Activated CD8-positive, alpha-beta T cell treated with anti-CD3 and anti-CD28 coated beads for 36 hours (primary cell): ENCODE results near the gene PTGR2. TPM values are rescaled to one million over a fixed set of nuclear protein-coding genes. Genes with fewer than 3 reads are reported as not detected.
"Not testable (repeated sequence)": the region's sequence is repeated elsewhere in the genome, so short reads cannot be mapped to it uniquely, and the experiment has no call there.

Experiments
- ATAC-seq: fragments of 200-7000 bp; cut with Tn5 transposase; one replicate; pipeline ENCODE4 v1.10.0; 2021; ENCODE audit warnings: mild to moderate bottlenecking, moderate library complexity
- CTCF ChIA-PET: fragments of 350-600 bp; sonication (Branson Sonifier 250); formaldehyde crosslinking; loops from one replicate; lab custom pipeline; 2021; ENCODE audit warnings: antibody characterized with exemption; lab: Charles Lee
- POLR2A ChIA-PET: fragments of 350-600 bp; sonication (Branson Sonifier 250); formaldehyde crosslinking; loops from one replicate; lab custom pipeline; 2021; ENCODE audit warnings: antibody characterized with exemption; lab: Charles Lee
- DNase-seq: peaks from one replicate; pipeline ENCODE4 v3.0.0-alpha.2; 2020
- H3K27ac Mint-ChIP-seq: one replicate; pipeline ENCODE4 v1.8.0; 2021; ENCODE audit warnings: mild to moderate bottlenecking, mixed read lengths
- H3K27me3 Mint-ChIP-seq: one replicate; pipeline ENCODE4 v1.8.0; 2021; ENCODE audit warnings: mixed read lengths
- H3K36me3 Mint-ChIP-seq: one replicate; pipeline ENCODE4 v1.8.0; 2021; ENCODE audit warnings: low read depth, mixed read lengths
- H3K4me1 Mint-ChIP-seq: one replicate; pipeline ENCODE4 v1.8.0; 2021; ENCODE audit warnings: low read depth, mixed read lengths
- H3K4me3 Mint-ChIP-seq: one replicate; pipeline ENCODE4 v1.8.0; 2021; ENCODE audit warnings: mild to moderate bottlenecking, moderate library complexity, mixed read lengths
- H3K9me3 Mint-ChIP-seq: one replicate; pipeline ENCODE4 v1.8.0; 2021; ENCODE audit warnings: mixed read lengths
- intact Hi-C: fragments of 100-400 bp; cut with micrococcal nuclease; formaldehyde crosslinking; loops from one replicate; pipeline ENCODE4 v1.10.0; 2022
- total RNA-seq, 2 experiments: library from RNA; stranded (reverse); gene quantifications; one replicate each; pipeline ENCODE4 v1.2.3, GENCODE V29; 2021
- TF ChIP-seq, protein P1 (sequence below): fragments of 200-600 bp; IDR thresholded peaks from one replicate; pipeline ENCODE4 v1.8.0; 2022; ENCODE audit warnings: antibody characterized with exemption, mild to moderate bottlenecking

The PTGR2 gene
- total RNA-seq, 2 experiments from 2014 or later: 10.6 to 11.0 TPM

DNA sequence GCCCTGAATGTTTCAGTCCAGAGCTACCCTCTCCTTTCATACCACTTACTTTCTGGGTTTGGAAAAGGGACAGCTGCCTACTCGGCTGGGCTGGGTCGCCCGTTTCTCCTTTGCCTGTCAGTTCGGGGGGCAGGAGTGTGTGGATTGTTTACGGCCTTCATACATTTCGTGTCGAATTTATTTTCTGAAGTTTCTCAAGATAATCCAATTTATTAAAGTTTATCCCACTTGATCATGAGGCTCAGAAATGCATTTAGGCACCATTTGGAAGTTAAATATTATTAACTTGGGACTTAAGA lies 35.6 kb downstream of the PTGR2 start:
- peaks cover 30% of the 10 kb centered on the region for H3K36me3 Mint-ChIP-seq

DNA sequence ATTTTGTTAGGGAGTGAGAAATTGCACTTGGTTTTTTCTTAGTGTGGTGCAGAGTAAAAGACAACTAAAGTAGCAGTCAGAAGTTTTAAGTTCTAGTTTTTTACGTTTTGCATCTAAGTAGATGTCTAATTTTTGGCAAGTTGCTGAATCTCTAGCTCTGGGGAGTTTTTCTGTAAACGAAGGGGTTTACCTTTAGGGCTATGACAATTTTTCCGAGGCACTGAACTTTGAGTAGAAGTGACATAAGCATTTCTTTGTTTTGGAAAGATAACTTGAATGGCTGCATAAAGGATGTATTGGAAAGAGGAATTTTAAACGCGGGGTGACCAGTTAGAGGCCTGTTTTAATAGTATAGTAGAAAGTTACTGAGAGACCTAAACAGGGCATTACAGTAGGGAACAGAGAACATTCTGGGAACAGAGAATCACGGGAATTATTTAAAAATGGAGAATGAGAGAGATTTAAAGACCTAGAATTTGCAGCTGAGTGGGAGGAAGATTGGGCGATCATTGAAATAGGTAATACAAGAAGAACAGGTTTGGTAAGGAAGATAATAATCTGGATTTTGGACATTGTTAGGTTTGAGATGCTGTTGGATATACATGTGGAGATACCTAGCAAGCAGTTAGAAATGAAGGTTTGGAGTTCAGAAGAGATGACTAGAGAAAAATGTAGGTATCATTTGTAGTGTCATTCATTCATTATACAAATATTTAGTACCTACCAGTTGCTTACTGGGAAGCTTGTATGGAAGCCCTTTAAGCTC lies 36.2 kb downstream of the PTGR2 start:
- Mint-ChIP-seq H3K27ac (peak overlapping the region; percentile 99), H3K9me3 (no peaks in the 10 kb centered on the region), H3K27me3 (no peaks in the 10 kb centered on the region), H3K4me1 (peaks cover 47% of the 10 kb centered on the region), H3K36me3 (peaks cover 30% of the 10 kb centered on the region), H3K4me3 (peak overlapping the region; percentile 95)
- no peak for DNase-seq
- TF ChIP-seq, protein P1, sequence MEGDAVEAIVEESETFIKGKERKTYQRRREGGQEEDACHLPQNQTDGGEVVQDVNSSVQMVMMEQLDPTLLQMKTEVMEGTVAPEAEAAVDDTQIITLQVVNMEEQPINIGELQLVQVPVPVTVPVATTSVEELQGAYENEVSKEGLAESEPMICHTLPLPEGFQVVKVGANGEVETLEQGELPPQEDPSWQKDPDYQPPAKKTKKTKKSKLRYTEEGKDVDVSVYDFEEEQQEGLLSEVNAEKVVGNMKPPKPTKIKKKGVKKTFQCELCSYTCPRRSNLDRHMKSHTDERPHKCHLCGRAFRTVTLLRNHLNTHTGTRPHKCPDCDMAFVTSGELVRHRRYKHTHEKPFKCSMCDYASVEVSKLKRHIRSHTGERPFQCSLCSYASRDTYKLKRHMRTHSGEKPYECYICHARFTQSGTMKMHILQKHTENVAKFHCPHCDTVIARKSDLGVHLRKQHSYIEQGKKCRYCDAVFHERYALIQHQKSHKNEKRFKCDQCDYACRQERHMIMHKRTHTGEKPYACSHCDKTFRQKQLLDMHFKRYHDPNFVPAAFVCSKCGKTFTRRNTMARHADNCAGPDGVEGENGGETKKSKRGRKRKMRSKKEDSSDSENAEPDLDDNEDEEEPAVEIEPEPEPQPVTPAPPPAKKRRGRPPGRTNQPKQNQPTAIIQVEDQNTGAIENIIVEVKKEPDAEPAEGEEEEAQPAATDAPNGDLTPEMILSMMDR: no peak
- ATAC-seq: no peak
- intact Hi-C loops: no loop called here
- POLR2A ChIA-PET: interaction anchor here (1.0 to 2.6 kb wide), 2 partner anchors 36 to 64 kb away, joined by 3 to 19 read pairs; partner anchors contain the start of gene PTGR2
- CTCF ChIA-PET: interaction anchor here (1.2 to 2.0 kb wide), 3 partner anchors 11 to 160 kb away, joined by 3 to 5 read pairs (median 5); no protein-coding TSS in a partner anchor

More for the DNA sequence above, 35.6 kb downstream of the PTGR2 start:
- ChIA-PET CTCF (interaction anchor here (1.0 to 1.6 kb wide), 4 partner anchors 9 to 159 kb away, joined by 3 to 5 read pairs (median 4); no protein-coding TSS in a partner anchor), POLR2A (interaction anchor here (0.9 to 2.6 kb wide), 6 partner anchors 35 to 274 kb away, joined by 3 to 19 read pairs (median 3); partner anchors contain the start of genes ACOT6 and PTGR2)
- no peak for ATAC-seq
- peaks cover 47% of the 10 kb centered on the region for H3K4me1 Mint-ChIP-seq
- H3K4me3 Mint-ChIP-seq: peak overlapping the region; percentile 95
- intact Hi-C loops: no loop called here
- DNase-seq: no peak
- TF ChIP-seq, protein P1: no peak
- no peaks in the 10 kb centered on the region for H3K27me3 Mint-ChIP-seq
- H3K27ac Mint-ChIP-seq: peak overlapping the region; percentile 99
- H3K9me3 Mint-ChIP-seq: no peaks in the 10 kb centered on the region

DNA sequence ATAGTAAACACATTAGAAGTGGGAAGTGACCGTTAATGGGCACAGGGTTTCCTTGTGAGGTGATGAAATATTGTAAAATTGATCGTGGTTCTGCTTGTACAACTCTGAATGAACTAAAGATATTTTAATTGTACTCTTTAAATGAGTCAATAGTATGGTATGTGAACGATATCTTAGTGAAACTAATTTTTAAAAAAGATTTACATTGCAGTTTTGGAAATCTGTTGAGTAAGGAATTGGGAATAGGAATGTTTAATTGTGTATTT lies 36.8 kb downstream of the PTGR2 start:
- Mint-ChIP-seq H3K9me3 (no peaks in the 10 kb centered on the region), H3K27me3 (no peaks in the 10 kb centered on the region), H3K27ac (peak overlapping the region; percentile 99), H3K36me3 (peaks cover 30% of the 10 kb centered on the region), H3K4me3 (peak overlapping the region; percentile 95), H3K4me1 (peaks cover 47% of the 10 kb centered on the region)
- TF ChIP-seq, protein P1: no peak
- CTCF ChIA-PET: interaction anchor here (1.2 to 2.0 kb wide), 3 partner anchors 11 to 160 kb away, joined by 3 to 5 read pairs (median 5); no protein-coding TSS in a partner anchor
- DNase-seq: no peak
- ATAC-seq: no peak
- intact Hi-C loops: no loop called here
- POLR2A ChIA-PET: interaction anchor here (0.6 to 2.6 kb wide), 2 partner anchors 36 to 1369 kb away, joined by 3 to 19 read pairs; partner anchors contain the start of gene PTGR2

DNA sequence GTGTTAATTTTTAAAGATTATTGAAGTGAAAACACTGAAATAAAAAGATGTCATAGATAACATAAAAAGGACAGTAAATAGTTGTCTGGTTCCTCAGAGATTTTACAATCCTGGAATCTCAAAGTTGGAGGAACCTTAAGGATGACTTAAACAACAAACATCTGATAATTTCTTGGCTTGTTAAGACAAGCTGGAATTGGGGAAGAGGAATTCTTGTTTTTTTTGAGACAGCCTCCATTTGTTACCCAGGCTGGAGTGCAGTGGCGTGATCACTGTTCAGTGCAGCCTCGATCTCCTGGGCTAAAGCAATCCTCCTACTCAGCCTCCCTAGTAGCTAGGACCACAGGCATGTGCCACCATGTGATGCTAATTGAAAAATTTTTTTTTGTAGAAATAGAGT lies 37.3 kb downstream of the PTGR2 start:
- no peak for DNase-seq
- TF ChIP-seq, protein P1: no peak
- Mint-ChIP-seq H3K27ac (peak overlapping the region; percentile 99), H3K4me3 (peak overlapping the region; percentile 95), H3K9me3 (no peaks in the 10 kb centered on the region), H3K4me1 (peaks cover 47% of the 10 kb centered on the region), H3K27me3 (no peaks in the 10 kb centered on the region), H3K36me3 (peaks cover 34% of the 10 kb centered on the region)
- ChIA-PET CTCF (interaction anchor here (2.0 kb wide), 1 partner anchor 10 kb away, joined by 5 read pairs; no protein-coding TSS in a partner anchor), POLR2A (interaction anchor here (0.6 kb wide), 1 partner anchor 1369 kb away, joined by 3 read pairs; no protein-coding TSS in a partner anchor)
- intact Hi-C loops: no loop called here
- ATAC-seq: no peak

DNA sequence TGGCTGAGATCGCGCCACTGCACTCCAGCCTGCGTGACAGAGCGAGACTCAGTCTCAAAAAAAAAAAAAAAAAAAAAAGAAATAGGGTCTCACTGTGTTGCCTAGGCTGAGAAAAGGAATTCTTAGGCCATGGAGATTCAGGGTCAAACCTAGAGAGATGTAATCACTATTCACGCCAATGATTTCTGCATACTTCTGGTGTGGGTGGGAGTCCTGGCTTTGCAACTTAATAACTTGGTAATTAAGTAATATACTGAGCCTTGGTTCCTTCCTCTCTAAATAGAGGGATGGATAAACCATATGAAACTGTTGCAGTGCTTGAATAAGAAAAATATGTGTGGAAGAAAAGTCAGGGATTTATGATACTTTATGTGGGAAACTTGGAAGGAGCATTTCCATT lies 37.7 kb downstream of the PTGR2 start:
- no peaks in the 10 kb centered on the region for H3K27me3 Mint-ChIP-seq
- no peak for DNase-seq
- peaks cover 47% of the 10 kb centered on the region for H3K4me1 Mint-ChIP-seq
- H3K9me3 Mint-ChIP-seq: no peaks in the 10 kb centered on the region
- intact Hi-C loops: no loop called here
- ATAC-seq: no peak
- CTCF ChIA-PET: interaction anchor here (2.0 kb wide), 1 partner anchor 10 kb away, joined by 5 read pairs; no protein-coding TSS in a partner anchor
- TF ChIP-seq, protein P1: no peak
- POLR2A ChIA-PET: interaction anchor here (0.6 kb wide), 1 partner anchor 20 kb away, joined by 4 read pairs; no protein-coding TSS in a partner anchor
- peaks cover 36% of the 10 kb centered on the region for H3K36me3 Mint-ChIP-seq
- no peak overlapping the region for H3K4me3 Mint-ChIP-seq
- H3K27ac Mint-ChIP-seq: peak overlapping the region; percentile 68

DNA sequence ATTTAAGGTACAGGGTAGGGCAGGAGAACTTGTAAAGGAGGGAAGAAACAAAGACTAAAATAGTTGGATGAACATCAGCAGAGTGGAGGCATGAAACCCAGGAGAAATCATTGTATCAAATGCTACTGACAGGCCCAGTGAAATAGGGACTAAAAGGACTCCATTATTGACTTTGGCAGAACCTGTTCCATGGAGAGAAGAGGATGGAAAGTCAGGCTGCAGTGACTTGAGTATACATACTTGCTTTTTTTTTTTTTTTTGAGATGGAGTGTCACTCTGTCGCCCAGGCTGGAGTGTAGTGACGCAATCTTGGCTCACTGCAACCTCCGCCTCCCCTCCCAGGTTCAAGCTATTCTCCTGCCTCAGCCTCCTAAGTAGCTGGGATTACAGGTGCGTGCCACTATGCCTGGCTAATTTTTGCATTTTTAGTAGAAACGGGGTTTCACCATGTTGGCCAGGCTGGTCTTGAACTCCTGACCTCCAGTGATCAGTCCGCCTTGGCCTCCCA lies 42.6 kb downstream of the PTGR2 start:
- peak overlapping the region; percentile 39 for H3K27ac Mint-ChIP-seq
- H3K36me3 Mint-ChIP-seq: peaks cover 43% of the 10 kb centered on the region
- peaks cover 27% of the 10 kb centered on the region for H3K4me1 Mint-ChIP-seq
- CTCF ChIA-PET: interaction anchor here (1.2 kb wide), 1 partner anchor 43 kb away, joined by 3 read pairs; the partner anchor contains the start of gene PTGR2
- H3K9me3 Mint-ChIP-seq, POLR2A ChIA-PET, H3K27me3 Mint-ChIP-seq, DNase-seq, ATAC-seq, H3K4me3 Mint-ChIP-seq, intact Hi-C loops: not testable (repeated sequence)
